ENCODE results near the gene PTGES3.

Gene PTGES3

DNA sequence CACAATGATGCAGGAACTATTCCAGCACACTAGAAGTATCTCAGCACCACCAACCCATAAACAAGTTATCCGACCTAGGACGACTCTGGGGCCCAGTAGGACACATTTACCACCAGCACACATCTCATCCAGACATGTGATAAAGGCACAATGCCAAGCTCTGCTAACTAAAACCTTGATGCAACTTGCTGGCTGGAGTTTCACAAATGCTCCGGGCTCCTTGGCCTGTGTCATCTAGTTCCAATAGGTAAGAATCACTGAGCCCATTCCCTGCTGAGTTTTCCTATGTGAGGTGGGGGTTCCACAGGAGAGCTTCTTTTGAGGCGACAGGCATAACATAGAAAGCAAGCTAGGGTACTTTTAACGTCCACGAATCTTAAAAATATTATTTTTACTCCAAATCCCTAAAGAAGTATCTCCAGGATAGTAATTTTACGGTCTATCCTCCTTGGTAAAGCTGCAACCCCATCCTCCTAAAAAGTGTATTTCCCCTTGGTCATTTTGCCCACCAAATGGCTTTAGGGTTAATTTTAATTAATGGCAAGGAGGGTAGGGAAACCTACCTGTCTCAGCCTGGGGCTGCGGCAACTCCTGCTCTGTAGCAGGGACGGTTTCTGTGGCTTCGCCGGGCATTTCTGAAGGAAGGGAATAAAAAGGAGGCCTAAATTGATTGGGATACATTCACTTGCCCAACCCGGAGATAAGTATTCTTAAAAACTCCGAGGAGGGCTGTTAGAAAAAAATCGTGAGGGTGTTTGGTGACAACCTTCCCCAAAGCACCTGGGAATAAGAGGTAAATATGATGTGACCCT is 36.0 kb upstream of the PTGES3 start:
- in situ Hi-C loops (cut with MboI; ENCODE audit: low sequenced_read_pairs, unreplicated experiment) = no loop called here
- DNase-seq (ENCODE audit: low spot score) = no peak
- TF ChIP-seq, protein P1, sequence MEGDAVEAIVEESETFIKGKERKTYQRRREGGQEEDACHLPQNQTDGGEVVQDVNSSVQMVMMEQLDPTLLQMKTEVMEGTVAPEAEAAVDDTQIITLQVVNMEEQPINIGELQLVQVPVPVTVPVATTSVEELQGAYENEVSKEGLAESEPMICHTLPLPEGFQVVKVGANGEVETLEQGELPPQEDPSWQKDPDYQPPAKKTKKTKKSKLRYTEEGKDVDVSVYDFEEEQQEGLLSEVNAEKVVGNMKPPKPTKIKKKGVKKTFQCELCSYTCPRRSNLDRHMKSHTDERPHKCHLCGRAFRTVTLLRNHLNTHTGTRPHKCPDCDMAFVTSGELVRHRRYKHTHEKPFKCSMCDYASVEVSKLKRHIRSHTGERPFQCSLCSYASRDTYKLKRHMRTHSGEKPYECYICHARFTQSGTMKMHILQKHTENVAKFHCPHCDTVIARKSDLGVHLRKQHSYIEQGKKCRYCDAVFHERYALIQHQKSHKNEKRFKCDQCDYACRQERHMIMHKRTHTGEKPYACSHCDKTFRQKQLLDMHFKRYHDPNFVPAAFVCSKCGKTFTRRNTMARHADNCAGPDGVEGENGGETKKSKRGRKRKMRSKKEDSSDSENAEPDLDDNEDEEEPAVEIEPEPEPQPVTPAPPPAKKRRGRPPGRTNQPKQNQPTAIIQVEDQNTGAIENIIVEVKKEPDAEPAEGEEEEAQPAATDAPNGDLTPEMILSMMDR (IDR thresholded peaks at IDR 0.05; ENCODE audit: borderline replicate concordance, control extremely low read depth, extremely low read depth, insufficient read depth, missing control alignments) = no peak

DNA sequence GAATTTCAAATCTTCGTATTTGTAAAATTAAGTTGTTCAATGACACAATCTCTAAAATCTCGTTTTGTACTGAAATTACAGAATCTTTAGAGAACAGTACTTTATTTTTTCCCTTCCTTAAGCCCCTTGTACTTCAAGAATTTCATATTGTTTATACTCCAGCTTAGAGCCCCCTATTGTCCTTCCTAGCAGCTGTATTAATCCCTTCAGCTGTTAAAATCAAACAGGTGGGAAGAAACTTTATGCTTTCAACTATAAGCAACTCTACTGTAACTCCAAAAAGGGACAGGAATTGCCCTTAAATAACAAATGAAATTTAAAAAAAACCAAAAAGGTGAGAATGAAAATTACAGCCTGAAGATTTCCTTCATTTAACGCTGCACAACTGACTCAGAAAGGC is 35.3 kb upstream of the PTGES3 start:
- TF ChIP-seq, protein P1 (IDR thresholded peaks at IDR 0.05; ENCODE audit: borderline replicate concordance, control extremely low read depth, extremely low read depth, insufficient read depth, missing control alignments) = no peak
- no peak for DNase-seq (ENCODE audit: low spot score)
- in situ Hi-C loops (cut with MboI; ENCODE audit: low sequenced_read_pairs, unreplicated experiment) = no loop called here

GRCh38 chr12:56722832-56723231 is 34.7 kb upstream of the PTGES3 start:
- DNase-seq (ENCODE audit: low spot score) = no peak
- TF ChIP-seq, protein P1 (IDR thresholded peaks at IDR 0.05; ENCODE audit: borderline replicate concordance, control extremely low read depth, extremely low read depth, insufficient read depth, missing control alignments) = no peak
- in situ Hi-C loops (cut with MboI; ENCODE audit: low sequenced_read_pairs, unreplicated experiment) = no loop called here

DNA sequence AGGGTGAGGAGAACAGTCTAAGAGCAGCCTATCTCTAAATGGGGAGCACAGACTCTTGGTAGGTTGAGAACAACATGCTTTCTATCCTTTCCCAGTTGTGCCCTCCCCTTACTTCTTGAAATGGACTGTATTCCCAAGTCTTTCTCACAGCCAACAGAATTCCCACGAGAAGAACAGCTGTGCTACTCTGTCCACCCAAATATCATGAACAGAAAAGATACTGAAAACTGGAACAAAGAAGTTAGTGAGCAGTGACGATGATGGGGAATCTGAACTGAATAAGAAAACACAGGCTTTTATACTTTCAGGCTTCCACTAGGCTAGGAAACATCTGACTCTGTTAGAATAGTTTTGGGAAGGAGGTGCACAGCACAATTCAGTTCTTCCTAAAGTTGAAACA is 33.6 kb upstream of the PTGES3 start:
- in situ Hi-C loops (cut with MboI; ENCODE audit: low sequenced_read_pairs, unreplicated experiment) = no loop called here
- TF ChIP-seq, protein P1 (IDR thresholded peaks at IDR 0.05; ENCODE audit: borderline replicate concordance, control extremely low read depth, extremely low read depth, insufficient read depth, missing control alignments) = no peak
- no peak for DNase-seq (ENCODE audit: low spot score)

GRCh38 chr12:56721216-56721615 is 33.1 kb upstream of the PTGES3 start:
- TF ChIP-seq, protein P1 (IDR thresholded peaks at IDR 0.05; ENCODE audit: borderline replicate concordance, control extremely low read depth, extremely low read depth, insufficient read depth, missing control alignments) = no peak
- DNase-seq (ENCODE audit: low spot score) = no peak
- in situ Hi-C loops (cut with MboI; ENCODE audit: low sequenced_read_pairs, unreplicated experiment) = no loop called here

DNA sequence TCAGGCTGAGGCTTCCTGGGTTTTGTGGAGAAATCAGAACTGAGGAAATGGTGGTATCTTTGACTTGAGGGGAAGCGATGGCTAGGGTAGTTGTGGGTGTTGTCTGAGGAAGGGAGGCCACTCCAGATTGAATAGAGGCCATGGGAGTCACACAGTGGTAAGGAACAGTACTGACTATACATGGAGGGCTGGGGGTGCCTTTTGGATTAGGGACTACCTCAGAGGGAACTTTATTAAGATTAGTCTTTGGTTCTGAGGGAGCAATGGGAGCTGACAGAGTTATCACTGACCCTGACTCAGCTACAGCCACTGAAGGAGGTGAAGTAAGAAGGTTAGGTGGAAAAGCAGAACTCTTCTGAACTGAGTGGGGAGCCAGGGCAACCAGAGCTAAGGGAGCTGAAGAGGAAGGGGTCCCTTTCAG is 32.7 kb upstream of the PTGES3 start:
- in situ Hi-C loops (cut with MboI; ENCODE audit: low sequenced_read_pairs, unreplicated experiment) = no loop called here

More for the DNA sequence above, 32.7 kb upstream of the PTGES3 start:
- no peak for DNase-seq (ENCODE audit: low spot score)
- TF ChIP-seq, protein P1 (IDR thresholded peaks at IDR 0.05; ENCODE audit: borderline replicate concordance, control extremely low read depth, extremely low read depth, insufficient read depth, missing control alignments) = no peak
